GM23248 (cell line): ENCODE results near the gene SUSD4. TPM values are rescaled to one million over a fixed set of nuclear protein-coding genes. Genes with fewer than 3 reads are reported as not detected.

Experiments used
- DNase-seq: peaks from one replicate; pipeline ENCODE4 v3.0.0-alpha.2; 2015
- H2AFZ ChIP-seq: fragments of 200-600 bp; sonication (generic); 2 replicates; pipeline ENCODE4 v1.6.1; 2016; ENCODE audit warnings: antibody characterized with exemption
- H3F3A ChIP-seq: fragments of 200-600 bp; sonication (generic); 2 replicates; pipeline ENCODE4 v1.6.1; 2016; ENCODE audit warnings: mild to moderate bottlenecking, antibody characterized with exemption, mixed run types; ENCODE audit not compliant: insufficient read depth
- H3K27ac ChIP-seq: fragments of 200-600 bp; sonication (generic); 2 replicates; pipeline ENCODE4 v1.5.1; 2016; ENCODE audit warnings: mild to moderate bottlenecking
- H3K27me3 ChIP-seq: fragments of 200-600 bp; sonication (generic); replicated peaks from 2 replicates; pipeline ENCODE4 v1.6.1; 2016; ENCODE audit warnings: mild to moderate bottlenecking; ENCODE audit not compliant: insufficient read depth
- H3K36me3 ChIP-seq: fragments of 200-600 bp; sonication (generic); 2 replicates; pipeline ENCODE4 v1.6.1; 2016; ENCODE audit warnings: low read depth, mild to moderate bottlenecking
- H3K4me1 ChIP-seq: fragments of 200-600 bp; sonication (generic); 2 replicates; pipeline ENCODE4 v1.6.1; 2016; ENCODE audit warnings: mild to moderate bottlenecking; ENCODE audit not compliant: insufficient read depth
- H3K4me2 ChIP-seq: fragments of 200-600 bp; sonication (generic); one replicate; pipeline ENCODE4 v1.6.1; 2016; ENCODE audit warnings: mild to moderate bottlenecking; ENCODE audit not compliant: unreplicated experiment
- H3K4me3 ChIP-seq: fragments of 200-600 bp; sonication (generic); 2 replicates; pipeline ENCODE4 v1.5.1; 2016; ENCODE audit warnings: mild to moderate bottlenecking
- H3K79me2 ChIP-seq: fragments of 200-600 bp; sonication (generic); 2 replicates; pipeline ENCODE4 v1.6.1; 2016; ENCODE audit warnings: mild to moderate bottlenecking; ENCODE audit not compliant: insufficient read depth
- H3K9ac ChIP-seq: fragments of 200-600 bp; sonication (generic); 2 replicates; pipeline ENCODE4 v1.6.1; 2016; ENCODE audit warnings: mild to moderate bottlenecking
- H3K9me2 ChIP-seq: fragments of 200-600 bp; sonication (generic); 2 replicates; pipeline ENCODE4 v1.6.1; 2016; ENCODE audit warnings: mixed run types, mild to moderate bottlenecking, moderate library complexity; ENCODE audit not compliant: insufficient read depth
- H3K9me3 ChIP-seq: fragments of 200-600 bp; sonication (generic); one replicate; pipeline ENCODE4 v1.6.1; 2017; ENCODE audit warnings: low read depth
- H4K20me1 ChIP-seq: fragments of 200-600 bp; sonication (generic); 2 replicates; pipeline ENCODE4 v1.6.0; 2016; ENCODE audit not compliant: insufficient read depth
- EZH2 ChIP-seq: fragments of 200-600 bp; sonication (generic); IDR thresholded peaks from 2 replicates; pipeline ENCODE4 v1.6.1; 2018; ENCODE audit warnings: antibody characterized with exemption, mild to moderate bottlenecking; ENCODE audit not compliant: insufficient read depth, poor library complexity, severe bottlenecking
- EZH2phosphoT487 ChIP-seq: fragments of 200-600 bp; sonication (generic); IDR thresholded peaks from 2 replicates; pipeline ENCODE4 v1.6.1; 2018; ENCODE audit warnings: antibody characterized with exemption, moderate library complexity, mild to moderate bottlenecking, low read depth; ENCODE audit not compliant: insufficient read depth
- WGBS, 2 experiments: methylation state at CpG; one replicate each; pipeline ENCODE4 v1.1.6; 2015 to 2017; ENCODE audit warnings: low lambda C conversion rate in 2 of 2, low coverage in 1 of 2; ENCODE audit errors: missing lambda C conversion rate in 2 of 2; 5-methylcytosine and 5-hydroxymethylcytosine counted together
- in situ Hi-C: fragments of 300-500 bp; cut with MboI; formaldehyde crosslinking; loops from 2 replicates; pipeline ENCODE4 v1.15.0; 2020
- polyA plus RNA-seq: library from polyadenylated mRNA; unstranded; fragments of >200 nt; fragmentation: Nextera tagmentation; extraction: Ambion mirVana; gene quantifications from 2 replicates; pipeline ENCODE4 v1.2.1, GENCODE V29; 2016
- total RNA-seq: library from RNA; depleted of rRNA; stranded (reverse); fragments of >200 nt; shearing (Covaris generic); gene quantifications from 2 replicates; pipeline ENCODE4 v1.2.3, GENCODE V29; 2014

SUSD4 gene
- total and polyA plus RNA-seq, 2 experiments from 2014 or later, result 1.1 to 3.9 TPM

DNA sequence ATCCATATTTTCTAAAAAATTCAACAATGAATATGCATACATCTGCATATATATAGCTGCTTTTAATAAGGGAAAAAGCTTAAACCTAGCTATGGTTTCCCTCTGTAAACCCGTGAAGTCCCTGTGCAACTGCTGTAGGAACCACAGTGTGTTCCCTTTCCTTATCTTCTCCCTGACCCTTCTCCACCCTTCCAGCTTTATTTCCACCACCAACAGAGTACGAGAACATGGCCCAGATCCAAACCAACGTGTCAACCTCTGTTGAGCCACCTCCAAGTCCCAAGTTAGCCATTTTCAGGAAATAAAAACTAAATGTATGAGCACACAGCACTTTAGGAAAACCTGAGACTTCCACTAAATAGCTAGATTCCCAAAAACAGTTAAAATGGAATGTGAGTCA is 20.3 kb downstream of the SUSD4 start:
- Histone ChIP-seq H3K27ac (no peak overlapping the region), H3K4me3 (no peak overlapping the region), H3K27me3 (no peaks in the 10 kb centered on the region), H3K9me2 (no peaks in the 10 kb centered on the region), H3F3A (no peaks in the 10 kb centered on the region), H4K20me1 (no peaks in the 10 kb centered on the region), H3K9me3 (no peaks in the 10 kb centered on the region), H3K79me2 (no peaks in the 10 kb centered on the region), H3K9ac (no peak overlapping the region), H3K4me1 (no peaks in the 10 kb centered on the region; the same call in 1 of the 2 replicates), H3K4me2 (no peak overlapping the region), H2AFZ (no peak overlapping the region), H3K36me3 (no peaks in the 10 kb centered on the region)
- TF ChIP-seq EZH2, result no peak
- no peak for TF ChIP-seq EZH2phosphoT487
- WGBS, 2 experiments, result 23 to 30% methylated on average over 3 of the region's 3 CpGs
- in situ Hi-C loops, result no loop called here
- DNase-seq, result no peak

GRCh38 chr1:223341121-223341520 is 22.9 kb downstream of the SUSD4 start:
- H3F3A ChIP-seq, result no peaks in the 10 kb centered on the region
- H3K79me2 ChIP-seq, result no peaks in the 10 kb centered on the region
- H3K27ac ChIP-seq, result no peak overlapping the region
- no peak overlapping the region for H3K4me3 ChIP-seq
- no peaks in the 10 kb centered on the region for H4K20me1 ChIP-seq
- H3K27me3 ChIP-seq, result no peaks in the 10 kb centered on the region
- no peaks in the 10 kb centered on the region; the same call in 1 of the 2 replicates for H3K4me1 ChIP-seq
- no peak overlapping the region for H3K4me2 ChIP-seq
- H3K9me2 ChIP-seq, result no peaks in the 10 kb centered on the region
- in situ Hi-C loops, result no loop called here
- WGBS, 2 experiments, result 5 to 25% methylated on average over 4 to 7 of the region's 7 CpGs
- H2AFZ ChIP-seq, result no peak overlapping the region
- no peaks in the 10 kb centered on the region for H3K9me3 ChIP-seq
- TF ChIP-seq EZH2 (no peak), EZH2phosphoT487 (no peak)
- DNase-seq, result peak; percentile 86
- H3K36me3 ChIP-seq, result no peaks in the 10 kb centered on the region
- no peak overlapping the region for H3K9ac ChIP-seq

DNA sequence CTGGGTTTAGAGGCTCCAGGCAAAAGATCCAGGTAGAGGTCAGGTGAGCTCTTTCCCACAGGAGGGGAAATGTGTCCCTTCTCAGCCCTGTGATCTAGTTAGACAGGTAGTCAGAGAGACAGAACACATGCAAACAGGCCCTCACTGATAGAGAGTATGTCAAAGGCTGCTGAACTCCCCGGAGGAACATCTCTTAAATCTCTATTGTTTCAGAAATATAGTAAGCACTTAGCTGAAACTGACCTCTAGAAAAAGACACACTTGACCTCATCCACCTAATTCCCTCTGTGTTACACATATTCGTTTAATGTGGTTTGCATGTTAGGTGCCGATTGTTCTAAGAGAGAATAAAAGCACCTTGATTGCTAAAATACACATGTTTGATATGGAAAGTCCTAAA is 23.3 kb downstream of the SUSD4 start:
- Histone ChIP-seq H4K20me1 (no peaks in the 10 kb centered on the region), H3K9ac (no peak overlapping the region), H3K79me2 (no peaks in the 10 kb centered on the region), H3K4me1 (no peaks in the 10 kb centered on the region; the same call in 1 of the 2 replicates), H3K27ac (no peak overlapping the region), H3K27me3 (peaks cover under 1% of the 10 kb centered on the region; the same call in 1 of the 2 replicates), H2AFZ (no peak overlapping the region), H3K9me3 (no peaks in the 10 kb centered on the region), H3K4me3 (no peak overlapping the region), H3K9me2 (no peaks in the 10 kb centered on the region), H3K4me2 (no peak overlapping the region), H3K36me3 (no peaks in the 10 kb centered on the region), H3F3A (no peaks in the 10 kb centered on the region)
- 77 to 78% methylated on average over 3 of the region's 3 CpGs for WGBS, 2 experiments
- in situ Hi-C loops, result no loop called here
- TF ChIP-seq EZH2phosphoT487, result no peak
- no peak for TF ChIP-seq EZH2
- DNase-seq, result no peak

- no peak overlapping the region for H3K27ac ChIP-seq
- no peaks in the 10 kb centered on the region for H3K36me3 ChIP-seq
- no peaks in the 10 kb centered on the region; the same call in 1 of the 2 replicates for H3K4me1 ChIP-seq
- H3K4me3 ChIP-seq, result no peak overlapping the region
- no peaks in the 10 kb centered on the region for H3K79me2 ChIP-seq
- no peaks in the 10 kb centered on the region for H4K20me1 ChIP-seq
- H3F3A ChIP-seq, result no peaks in the 10 kb centered on the region
- no peak overlapping the region for H2AFZ ChIP-seq
- no peak overlapping the region for H3K4me2 ChIP-seq
- H3K9ac ChIP-seq, result no peak overlapping the region
- in situ Hi-C loops, result no loop called here
- peaks cover 6% of the 10 kb centered on the region for H3K27me3 ChIP-seq
- no peaks in the 10 kb centered on the region for H3K9me3 ChIP-seq
- TF ChIP-seq EZH2 (no peak), EZH2phosphoT487 (no peak)
- 94% methylated on average over 7 of the region's 7 CpGs for WGBS, 2 experiments
- no peak for DNase-seq
- no peaks in the 10 kb centered on the region for H3K9me2 ChIP-seq
Observed at GRCh38 chr1:223339861-223340260, 24.1 kb downstream of the SUSD4 start.
